SHP77 treated with DMSO at 0.1 percent for 48 hours (cell line): Measurements from ENCODE around the gene CCDC175.

Source experiments
- DNase-seq: peaks from one replicate; lab custom pipeline; 2025; lab: John Stamatoyannopoulos, UW

CCDC175 gene

DNA sequence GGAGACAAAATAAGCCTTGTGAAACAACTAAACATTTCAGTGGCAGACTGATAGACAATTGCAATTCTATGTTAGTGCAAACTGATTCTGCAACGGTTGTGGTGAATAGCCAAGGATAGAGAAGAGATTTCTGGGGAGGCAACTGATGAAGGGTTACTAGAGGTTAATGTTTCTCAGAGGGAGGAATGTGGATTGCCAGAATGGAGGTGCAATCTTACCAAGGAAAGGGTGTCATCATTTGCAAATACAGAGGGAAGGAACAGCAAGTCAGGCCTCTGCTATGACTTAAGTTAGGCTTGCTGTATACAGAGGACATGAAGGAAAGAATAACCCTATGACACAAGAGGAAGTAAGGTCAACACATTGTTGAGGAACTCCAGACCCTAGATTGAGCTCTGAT lies 35.8 kb downstream of the CCDC175 start:
- DNase-seq, result no peak

DNA sequence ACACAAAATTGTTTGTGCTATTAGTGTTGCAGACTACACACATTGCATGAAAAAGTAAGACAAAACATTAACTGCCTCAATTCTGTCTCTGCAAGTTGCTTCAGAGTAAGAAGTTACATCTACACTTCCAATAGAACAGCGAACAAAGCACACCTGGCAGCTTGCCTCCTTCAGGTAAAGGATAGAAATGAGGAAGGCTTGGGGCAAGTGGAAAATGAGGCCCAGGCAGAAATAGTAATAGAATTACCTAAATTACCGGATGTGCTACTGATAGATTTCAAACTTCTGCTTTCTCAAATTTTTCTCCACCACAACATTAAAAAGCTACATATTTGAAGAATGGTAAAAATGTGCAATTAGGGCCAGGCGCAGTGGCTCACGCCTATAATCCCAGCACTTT lies 37.7 kb downstream of the CCDC175 start:
- DNase-seq, result no peak

DNA sequence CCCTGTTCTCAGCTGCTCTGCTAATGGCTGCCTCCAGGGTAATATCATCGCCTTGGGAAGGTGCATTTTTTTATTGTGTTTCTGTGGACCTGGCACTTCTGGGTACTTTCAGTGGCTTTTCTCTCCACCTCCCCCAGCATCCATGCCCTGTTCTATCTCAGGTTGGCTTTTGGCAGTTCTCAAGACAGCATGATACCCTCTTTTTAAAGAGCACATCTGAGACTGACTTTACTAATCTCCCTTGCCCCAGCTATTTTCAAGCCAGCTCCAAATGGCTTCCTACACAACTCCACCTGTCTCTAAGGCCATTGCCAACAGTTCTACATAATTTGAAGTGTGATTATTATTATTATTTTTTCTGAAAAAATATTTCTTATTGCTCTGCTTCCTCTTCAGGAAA lies 39.1 kb downstream of the CCDC175 start:
- no peak for DNase-seq

DNA sequence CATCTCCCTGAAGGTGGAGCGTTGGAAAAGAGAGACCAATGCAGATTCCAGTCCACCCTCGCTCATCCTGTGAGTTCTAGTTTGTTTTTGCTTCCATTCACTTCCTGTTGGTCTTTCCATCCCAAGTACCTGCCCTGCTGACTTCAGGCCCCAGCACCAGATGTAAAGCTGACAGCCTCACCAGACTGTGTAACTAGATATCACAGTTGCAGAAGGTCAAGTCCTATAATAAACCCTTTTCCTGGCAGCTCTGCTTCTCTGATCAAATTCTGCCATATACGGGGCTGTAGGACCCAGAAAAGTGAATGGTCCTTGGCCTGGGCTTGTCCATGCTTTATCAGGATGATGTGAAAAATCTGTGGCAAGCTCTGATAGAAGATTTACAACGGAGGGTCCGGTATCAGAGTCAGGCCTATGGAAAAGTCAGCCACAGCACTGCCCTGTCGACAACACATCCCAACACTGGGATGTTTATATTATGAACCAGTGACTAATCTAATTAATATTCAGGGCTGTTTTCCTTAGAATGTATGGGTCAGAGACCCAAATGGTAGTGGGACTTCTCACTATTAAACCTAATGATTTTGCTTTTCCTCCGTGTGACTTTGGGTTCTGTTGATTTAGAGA lies 42.1 kb downstream of the CCDC175 start:
- DNase-seq, result peak; percentile 22

DNA sequence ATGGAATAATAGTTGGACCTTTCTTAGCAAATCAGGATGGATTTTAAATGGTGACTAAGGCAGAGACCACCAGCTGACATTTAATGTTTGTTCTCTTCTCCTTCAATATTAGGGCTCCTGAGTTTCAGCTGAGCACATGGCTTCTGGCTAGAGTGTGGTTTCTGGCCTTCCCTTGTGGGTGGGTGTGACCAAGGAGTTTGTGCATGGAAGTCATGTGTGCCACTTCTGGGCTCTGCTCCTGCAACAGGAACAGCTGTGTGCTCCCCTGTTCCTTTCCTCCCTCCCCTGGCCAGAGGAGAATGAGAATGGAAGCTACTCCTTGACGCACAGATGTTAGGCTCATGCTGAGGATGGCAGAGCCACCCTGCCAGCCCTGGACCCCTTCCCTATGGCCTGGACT lies 44.2 kb downstream of the CCDC175 start:
- no peak for DNase-seq

DNA sequence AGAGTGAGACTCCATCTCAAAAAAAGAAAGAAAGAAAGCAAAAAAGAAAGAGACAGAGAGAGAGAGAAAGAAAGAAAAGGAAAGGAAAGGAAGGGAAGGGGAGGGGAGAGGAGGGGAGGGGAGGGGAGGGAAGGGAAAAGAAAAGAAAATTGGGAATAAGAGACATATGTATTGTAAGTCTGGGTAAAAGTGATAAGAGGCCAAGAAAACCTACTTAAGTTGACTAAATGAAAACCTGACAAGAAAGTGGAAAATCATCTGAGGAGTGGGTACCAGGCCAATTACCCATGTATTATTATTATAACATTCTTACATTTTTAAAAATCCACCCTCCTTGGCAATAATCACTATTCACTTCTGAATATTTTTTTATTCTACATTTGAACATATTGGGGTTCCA lies 46.3 kb downstream of the CCDC175 start:
- no peak for DNase-seq

DNA sequence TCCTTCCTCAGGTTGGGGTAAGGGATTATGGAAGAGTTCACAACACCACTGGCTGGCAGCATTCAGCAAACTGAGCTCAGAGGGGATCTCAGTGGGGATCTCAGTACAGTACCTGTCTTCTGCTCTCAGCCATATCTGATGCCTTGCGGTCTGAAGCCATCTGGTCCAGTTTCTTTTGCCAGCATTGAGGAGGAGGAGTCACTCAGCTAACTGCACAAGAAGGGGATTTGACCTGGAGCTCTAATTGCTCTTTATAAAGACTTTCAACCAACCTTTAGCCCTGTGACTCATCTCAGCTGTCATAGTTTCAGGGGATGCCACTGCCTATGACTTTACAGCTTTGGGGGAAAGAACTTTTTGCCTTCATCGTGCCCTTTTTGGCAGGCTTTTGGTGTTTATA lies 47.4 kb downstream of the CCDC175 start:
- DNase-seq, result no peak

DNA sequence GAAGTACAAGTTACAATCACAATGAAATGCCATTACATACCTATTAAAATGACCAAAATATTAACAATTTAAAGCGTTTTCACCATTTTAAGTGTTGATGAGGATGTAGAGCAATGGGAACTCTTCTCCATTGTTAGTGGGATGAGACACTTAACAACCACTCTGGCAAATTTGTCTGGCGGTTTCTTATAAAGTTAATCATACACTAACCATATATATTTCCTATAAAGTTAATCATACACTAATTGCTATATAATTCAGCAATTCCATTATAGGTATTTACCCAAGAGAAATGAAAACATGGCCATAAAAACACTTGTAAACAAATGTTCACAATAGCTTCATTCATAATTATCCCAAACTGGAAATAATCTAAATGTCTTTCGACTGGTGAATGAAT lies 56.4 kb downstream of the CCDC175 start:
- no peak for DNase-seq

DNA sequence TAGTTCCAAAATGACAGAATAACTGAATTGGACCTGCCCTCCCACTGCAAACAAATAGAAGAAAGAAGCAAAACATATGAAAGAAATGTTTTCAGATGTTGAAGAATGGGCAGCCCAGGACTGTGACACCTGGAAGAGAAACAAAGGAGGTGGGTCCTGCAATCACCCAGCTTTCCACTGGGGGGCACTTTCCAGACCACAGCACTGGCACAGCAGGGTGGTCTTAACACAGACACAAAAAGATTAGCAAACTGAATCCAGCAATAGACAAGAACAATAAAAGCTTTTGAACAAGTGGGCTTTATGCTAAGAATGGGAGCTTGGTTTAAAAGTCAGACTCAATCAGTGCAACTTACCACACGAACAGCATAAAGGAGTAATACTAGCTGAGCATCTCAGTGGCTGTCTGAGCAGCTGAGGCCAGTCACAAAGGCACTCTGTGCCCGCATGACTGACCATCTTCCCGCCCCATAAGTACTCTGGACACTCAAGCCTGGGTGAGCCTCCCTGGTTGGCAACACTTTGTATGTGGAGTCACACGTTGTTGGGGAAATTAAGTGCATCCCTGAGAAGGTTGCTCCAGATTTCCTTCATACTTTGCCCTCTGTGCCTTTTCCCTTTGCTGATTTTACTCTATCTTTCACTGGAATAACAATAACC lies 64.6 kb downstream of the CCDC175 start:
- DNase-seq, result peak; percentile 25

DNA sequence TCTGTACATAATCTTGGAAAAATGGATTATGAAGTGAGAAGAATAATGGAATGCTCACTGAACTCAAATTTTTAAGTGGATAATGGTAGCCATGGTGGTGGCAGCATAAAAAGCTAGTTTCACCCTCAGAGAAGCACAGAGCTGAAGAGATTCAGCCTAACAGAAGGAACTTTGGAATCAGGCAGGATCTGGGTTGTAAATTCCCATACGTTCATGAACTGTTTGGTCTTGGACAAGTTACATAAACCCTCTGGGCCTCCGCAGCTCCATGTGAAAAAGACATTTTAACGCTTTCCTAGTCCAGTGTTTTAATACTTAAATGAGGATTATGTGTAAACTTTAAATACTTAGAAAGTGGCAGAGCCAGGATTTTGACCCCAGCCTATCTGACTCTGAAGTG lies 65.6 kb downstream of the CCDC175 start:
- no peak for DNase-seq

DNA sequence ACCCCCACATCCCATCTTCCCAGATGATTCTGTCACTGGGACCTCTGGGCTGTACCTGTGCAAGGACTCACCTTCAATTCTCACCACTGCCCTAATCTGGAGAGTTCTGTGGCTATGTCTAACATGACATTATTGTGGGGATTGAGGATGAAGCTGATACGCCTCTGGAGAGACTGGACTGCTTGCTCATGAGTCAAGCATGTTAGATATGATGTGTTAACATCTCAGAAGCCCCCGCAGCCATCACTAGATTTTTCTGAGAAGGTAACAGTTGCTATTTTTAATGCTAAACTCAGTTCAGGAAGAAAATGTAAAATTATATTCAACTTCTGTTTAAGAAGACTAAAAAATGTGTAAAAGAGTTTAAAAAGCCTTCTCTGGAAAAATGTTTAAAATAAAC lies 66.6 kb downstream of the CCDC175 start:
- no peak for DNase-seq

DNA sequence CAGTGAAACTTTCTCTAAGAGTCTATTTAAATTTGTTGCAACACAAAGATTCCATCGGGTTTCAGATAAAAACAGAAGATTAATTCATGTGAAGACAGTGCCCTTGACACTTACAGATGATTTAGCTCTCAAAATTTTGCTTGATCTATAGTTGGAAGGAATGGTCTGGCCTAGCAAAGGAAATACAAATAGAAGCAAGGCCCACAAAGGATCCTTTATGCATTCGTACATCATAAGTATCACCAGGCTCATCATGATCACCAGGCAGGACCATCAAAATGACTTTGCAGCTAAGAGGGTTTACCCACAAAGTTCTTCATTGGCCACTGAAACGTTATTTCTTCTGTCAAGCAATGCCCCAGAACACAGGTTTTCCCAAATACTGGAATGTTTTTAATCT lies 67.5 kb downstream of the CCDC175 start:
- DNase-seq, result no peak

DNA sequence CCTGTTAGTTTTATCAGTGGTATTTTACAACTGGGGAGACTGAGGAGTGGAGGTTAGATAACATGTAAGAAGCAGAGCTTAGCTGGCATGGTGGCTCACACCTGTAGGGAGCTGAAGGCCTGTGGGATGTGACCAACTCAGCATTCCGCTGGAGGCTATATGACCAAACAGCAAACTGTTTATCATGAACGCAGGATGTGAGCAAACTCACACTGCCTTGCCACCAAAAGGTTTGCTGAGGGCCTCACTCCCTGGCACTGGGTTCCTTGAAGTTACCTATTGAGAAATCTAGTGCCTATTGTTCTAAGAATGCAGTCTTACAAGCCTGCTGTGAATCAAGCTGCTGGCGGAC lies 68.9 kb downstream of the CCDC175 start:
- no peak for DNase-seq

DNA sequence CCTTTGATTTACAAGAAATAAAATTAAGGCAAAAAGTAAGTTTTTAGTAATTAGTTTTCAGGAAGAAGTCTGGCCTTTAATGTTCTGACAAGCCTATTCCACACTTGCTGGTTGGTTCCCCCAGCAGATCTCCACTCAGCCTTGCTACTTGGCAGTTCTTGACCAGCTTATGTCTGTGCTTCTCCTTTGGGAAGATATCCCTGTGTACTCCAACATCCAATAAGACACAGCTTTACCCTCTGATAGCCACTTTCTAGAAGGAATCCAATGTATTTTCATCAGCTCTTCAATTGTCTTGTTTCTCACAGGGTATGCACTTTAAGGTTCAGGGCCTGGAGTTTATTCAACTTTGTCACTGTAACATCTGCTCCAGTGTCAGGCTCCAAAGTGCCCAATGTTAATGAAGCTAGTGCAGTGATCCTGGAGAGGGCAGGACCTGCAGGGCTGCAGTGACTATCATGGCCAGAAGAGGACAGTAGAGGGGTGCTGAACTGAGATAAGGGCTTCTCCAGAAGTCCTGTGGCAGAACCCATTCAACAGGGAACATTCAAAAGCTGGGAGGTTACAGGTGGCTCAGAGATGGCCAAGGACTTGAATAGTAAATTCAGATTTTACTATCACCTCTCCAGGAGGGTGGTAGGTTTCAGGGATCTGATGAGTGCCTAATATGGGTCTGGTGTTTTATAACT lies 69.4 kb downstream of the CCDC175 start:
- DNase-seq, result peak; percentile 52

DNA sequence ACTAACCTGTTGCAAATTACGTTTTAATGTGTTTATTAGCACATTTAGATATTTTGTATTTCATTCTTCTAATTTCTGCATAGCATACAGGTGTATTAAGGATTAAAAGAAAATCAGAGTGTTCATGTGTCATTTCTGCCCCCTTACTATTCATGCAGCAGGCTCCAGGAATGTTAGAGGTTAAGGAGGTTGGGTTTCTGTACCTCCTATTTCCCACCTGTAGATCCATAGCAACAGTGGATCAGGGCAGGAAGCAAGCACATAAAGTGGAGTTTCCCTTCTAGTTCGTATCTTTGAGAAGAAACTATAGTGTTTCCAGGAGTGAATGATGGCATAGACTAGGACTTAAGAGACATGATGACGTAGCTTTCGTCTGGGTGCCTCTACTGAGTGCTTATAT lies 73.4 kb downstream of the CCDC175 start:
- DNase-seq, result no peak

DNA sequence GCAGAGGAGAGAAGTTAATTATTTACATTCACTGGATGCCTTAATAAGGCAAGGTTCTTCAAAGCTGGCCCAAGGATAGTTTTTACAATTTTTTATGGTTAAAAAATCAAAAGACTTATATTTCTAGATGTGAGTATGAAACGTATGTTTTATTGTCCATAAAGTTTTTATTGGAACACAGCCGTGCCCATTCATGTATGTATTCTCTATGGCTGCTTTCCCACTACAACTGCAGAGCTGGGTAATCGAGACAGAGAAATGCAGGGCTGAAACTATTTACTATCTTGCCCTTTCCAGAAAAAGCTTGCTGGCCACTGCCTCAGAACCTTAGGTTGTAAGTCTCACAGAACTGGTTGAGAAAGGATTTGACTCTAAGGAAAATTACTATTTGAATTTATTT lies 75.9 kb downstream of the CCDC175 start:
- no peak for DNase-seq

DNA sequence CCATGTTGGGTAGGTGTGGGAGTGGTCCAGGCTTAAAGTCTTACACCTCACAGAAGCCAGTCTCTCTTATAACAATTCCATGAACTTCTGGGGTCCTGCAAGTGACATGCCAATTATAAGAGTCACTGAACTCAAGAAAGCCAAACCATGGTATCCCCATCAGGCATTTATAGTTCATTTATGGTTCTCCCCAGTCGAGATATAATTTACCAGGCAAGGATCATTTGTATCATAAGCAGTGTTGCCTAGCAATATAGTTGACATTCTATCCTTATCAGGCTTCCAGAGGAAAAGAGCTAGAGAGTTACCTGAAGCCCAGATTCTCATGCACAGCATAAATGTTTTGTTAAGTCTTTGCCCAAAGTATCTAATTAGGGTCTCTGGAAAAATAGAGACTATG lies 84.2 kb downstream of the CCDC175 start:
- DNase-seq, result no peak

DNA sequence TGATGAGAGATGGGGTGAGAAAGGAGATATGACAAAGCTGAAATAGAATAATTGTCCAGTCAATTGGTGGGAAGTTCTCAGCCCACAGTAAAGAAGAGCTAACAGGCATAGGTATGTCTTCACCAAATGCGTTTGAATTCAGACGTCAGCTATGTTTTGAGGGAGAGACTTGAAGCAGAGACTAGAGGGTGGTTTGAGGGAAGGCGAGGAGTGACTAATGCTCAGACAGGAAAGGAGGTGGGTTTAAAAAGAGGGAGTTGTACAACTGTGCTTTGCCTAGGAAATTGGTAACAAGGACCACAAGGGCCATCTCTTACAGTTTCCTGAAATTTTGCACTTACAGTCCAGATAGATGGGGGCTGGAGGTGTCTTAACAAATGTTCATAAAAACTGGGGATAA lies 85.9 kb downstream of the CCDC175 start:
- DNase-seq, result no peak

DNA sequence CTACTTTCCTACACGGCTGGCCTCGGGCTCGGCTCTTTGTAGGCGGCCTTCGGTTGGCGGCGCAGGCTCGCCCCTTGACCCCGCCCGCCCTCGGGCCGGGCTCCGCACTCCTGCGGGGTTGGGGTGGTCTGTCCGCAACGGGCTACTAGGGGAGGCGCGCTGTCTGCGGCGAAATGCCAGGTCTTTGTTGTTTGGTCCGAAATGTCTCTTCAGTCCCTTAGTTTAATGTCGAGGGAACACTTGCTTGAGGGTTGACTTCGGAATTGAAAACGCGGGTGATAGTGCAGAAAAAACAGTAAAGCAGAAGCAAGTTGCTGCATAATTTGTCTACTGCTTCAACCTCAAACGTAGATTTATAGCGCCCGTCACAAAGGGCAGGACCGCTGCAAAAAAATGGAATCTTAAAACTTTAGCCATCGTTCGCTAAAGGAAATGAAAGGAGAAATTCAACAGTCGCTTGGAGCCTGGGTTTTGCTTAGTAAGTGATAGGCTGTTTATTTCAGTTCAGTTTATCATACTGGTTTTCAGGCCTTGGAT lies 91.9 kb downstream of the CCDC175 start:
- DNase-seq, result no peak

DNA sequence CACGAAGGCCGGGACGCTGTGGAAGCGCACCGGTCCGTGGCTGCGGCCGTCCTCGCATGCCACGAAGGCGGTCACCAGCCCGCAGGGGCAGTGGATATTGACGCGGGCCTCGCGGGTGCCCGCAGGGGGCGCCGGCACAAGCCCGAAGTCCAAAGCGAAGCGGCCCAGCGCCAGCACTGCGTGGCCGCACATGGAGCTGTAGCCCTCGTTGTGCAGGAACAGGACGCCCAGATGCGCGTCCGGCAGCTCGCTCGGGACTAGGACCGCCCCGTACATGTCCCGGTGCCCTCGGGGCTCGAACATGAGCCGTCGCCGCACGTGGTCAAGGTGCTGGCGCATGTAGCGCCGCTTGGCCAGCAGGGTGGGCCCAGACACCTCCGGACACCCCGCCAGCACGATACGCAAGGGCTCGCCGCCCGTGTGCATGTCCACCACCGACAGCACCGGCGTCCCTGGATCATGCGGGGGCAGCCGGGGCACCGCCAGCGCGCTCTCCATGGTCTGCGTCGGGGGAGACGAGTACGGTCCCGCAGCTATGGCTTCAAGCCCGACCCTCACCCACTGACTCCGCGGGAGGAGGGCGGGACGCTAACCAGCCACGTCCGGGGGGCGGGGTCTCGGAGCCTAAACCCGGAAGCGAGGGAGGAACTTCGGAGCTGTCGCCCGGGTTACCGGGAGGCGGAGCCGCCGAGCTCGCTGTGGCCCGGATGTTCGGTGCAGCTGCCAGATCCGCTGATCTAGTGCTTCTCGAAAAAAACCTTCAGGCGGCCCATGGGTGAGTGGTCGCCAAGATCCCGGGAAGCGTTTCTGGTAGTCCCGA lies 92.6 kb downstream of the CCDC175 start, which contains the start of the genes JKAMP and L3HYPDH:
TSS of gene JKAMP (plus strand) at position 699 of the 820 bp plus-strand sequence. CDS start at position 772, 73 bp downstream.
TSS of gene L3HYPDH (minus strand) at position 590 of the 820 bp plus-strand sequence. CDS start at position 498, 92 bp downstream.
- peak; percentile 80 for DNase-seq

DNA sequence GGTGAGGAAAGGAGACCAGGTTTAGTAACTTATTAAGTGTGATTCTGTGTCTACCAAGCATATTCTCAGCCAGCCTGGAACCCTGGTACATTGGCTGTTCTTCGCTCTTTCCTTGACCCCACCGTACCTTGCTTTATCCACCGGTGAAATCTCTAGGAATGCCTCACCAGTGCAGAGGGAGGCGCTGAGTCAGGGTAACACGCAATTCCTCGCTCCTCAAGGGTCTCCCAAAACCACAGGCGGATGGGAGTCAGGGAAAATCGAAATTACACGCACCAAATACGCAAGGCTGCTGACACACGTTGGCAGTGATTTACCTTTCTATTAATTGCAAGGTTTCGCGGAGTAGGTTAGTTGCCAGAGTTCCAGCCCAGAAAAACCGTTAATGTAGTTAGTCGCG lies 93.2 kb downstream of the CCDC175 start:
- no peak for DNase-seq
